Body of pancreas (tissue), 4 donors: ENCODE measurements around the gene LRRC15.

Source experiments
- POLR2A ChIP-seq, 3 donors: fragments of 450-650 bp; IDR thresholded peaks; one replicate each; pipeline ENCODE4 v1.6.1; 2016; ENCODE audit warnings: antibody characterized with exemption in 3 of 3, mild to moderate bottlenecking in 2 of 3
- TF ChIP-seq, protein P1 (sequence below), 7 experiments: fragments of 450-650 bp in 4 of 7; fragments of 200-600 bp in 3 of 7; sonication (generic) in 3 of 7; IDR thresholded peaks; one replicate each; pipeline ENCODE4 v1.5.1; 2016 to 2019; ENCODE audit warnings: antibody characterized with exemption in 7 of 7

DNA sequence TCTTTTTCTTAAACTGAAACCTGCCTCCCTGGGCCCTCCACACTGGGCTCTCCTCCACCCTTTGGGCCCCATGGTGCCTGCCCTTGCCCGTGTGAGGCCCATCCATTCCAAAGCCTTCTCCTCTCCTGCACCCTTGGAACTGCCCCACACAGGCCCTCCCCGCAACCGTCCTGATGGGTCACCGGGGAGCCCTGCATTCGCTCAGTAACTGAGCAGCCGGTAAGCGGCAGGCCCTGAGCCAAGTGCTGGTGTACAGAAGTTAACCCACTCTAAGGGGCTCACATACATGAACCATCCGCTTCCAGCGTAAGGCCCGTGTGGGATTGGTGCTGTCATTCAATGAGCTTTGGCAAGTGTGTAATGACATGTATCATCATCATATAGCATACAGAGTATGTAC lies 5.4 kb upstream of the LRRC15 start:
- no peak for TF ChIP-seq POLR2A (IDR thresholded peaks at IDR 0.05)
- TF ChIP-seq, protein P1, sequence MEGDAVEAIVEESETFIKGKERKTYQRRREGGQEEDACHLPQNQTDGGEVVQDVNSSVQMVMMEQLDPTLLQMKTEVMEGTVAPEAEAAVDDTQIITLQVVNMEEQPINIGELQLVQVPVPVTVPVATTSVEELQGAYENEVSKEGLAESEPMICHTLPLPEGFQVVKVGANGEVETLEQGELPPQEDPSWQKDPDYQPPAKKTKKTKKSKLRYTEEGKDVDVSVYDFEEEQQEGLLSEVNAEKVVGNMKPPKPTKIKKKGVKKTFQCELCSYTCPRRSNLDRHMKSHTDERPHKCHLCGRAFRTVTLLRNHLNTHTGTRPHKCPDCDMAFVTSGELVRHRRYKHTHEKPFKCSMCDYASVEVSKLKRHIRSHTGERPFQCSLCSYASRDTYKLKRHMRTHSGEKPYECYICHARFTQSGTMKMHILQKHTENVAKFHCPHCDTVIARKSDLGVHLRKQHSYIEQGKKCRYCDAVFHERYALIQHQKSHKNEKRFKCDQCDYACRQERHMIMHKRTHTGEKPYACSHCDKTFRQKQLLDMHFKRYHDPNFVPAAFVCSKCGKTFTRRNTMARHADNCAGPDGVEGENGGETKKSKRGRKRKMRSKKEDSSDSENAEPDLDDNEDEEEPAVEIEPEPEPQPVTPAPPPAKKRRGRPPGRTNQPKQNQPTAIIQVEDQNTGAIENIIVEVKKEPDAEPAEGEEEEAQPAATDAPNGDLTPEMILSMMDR (IDR thresholded peaks at IDR 0.05), result no peak
